ENCODE measurements around the gene TMEM45A.
"Not testable (repeated sequence)": the region's sequence is repeated elsewhere in the genome, so short reads cannot be mapped to it uniquely, and the experiment has no call there.

Gene TMEM45A

DNA sequence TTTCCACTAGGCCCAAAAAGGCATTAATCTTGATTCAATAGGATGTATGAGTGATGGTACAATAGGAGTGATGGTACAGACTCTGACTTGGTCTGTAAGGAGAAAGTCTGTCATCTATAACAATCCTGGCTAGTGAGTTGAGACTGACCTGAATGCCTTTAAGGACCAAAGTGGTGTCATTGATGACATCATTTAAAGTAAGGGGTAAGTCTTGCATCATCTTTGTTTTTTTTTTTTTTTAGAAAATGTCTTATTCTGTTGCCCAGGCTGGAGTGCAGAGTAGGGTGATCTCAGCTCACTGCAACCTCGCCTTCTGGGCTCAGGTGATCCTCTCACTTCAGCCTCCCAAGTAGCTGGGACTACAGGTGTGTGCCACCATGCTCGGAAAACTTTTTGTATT, 5.6 kb upstream of the TMEM45A start:
- no peak for DNase-seq

DNA sequence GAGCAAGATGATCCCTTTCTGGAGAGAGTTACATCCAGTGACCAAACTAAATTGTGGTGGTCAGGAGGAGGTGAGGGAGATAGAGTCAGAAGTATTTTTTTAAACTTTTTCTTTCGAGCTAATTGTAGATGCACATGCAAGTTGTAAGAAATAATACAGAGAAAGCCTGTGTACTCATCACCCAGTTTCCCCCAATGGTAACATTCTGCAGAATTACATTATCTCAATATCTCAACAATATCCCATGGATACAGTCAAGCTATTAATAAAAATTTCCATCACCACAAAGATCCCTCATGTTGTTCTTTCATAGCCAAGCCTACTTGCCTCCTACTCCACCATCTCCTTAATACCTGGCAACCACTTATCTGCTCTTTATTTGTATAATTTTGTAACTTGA, 3.3 kb upstream of the TMEM45A start:
- DNase-seq, result no peak

DNA sequence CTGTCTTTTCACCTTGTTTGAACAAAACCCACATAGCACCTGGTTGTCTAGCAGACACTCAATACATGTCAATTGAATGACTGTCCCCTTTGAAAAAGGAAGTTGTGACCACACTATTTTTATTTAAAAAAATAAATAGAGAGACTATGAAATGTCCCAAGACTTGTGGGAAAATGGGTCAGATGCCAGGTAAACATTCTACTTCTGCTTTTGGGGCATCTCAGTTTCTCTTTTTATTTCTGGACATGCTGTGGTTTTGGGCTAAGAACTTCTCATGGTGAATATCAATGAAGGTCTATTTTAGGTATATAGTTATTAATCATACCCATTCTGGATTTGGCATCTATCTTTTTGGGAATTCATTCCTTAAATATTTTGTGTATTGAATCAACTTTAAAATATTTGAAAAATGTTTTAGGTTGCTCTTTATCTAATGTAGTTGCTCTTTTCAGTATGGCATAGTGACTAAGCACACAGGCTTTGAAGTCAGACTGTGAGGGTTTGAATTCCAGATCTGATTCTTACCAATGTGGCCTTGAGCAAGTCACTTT, 4.4 kb downstream of the TMEM45A start:
- no peak for DNase-seq

DNA sequence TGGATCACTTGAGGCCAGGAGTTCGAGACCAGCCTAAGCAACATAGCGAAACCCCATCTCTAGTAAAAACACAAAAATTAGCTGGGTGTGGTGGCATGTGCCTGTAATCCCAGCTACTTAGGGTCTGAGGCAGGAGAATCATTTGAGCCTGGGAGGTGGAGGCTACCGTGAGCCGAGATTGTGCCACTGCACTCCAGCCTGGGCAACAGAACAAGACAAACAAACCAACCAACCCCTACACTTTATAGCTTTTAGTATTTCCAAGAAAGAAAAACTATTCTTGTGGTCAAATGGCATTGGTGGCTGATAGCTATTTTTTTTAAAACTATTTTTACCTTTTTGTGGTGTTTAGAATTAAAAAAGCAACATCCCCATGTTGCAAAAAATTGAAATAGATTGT, 7.2 kb downstream of the TMEM45A start:
- DNase-seq, result no peak

DNA sequence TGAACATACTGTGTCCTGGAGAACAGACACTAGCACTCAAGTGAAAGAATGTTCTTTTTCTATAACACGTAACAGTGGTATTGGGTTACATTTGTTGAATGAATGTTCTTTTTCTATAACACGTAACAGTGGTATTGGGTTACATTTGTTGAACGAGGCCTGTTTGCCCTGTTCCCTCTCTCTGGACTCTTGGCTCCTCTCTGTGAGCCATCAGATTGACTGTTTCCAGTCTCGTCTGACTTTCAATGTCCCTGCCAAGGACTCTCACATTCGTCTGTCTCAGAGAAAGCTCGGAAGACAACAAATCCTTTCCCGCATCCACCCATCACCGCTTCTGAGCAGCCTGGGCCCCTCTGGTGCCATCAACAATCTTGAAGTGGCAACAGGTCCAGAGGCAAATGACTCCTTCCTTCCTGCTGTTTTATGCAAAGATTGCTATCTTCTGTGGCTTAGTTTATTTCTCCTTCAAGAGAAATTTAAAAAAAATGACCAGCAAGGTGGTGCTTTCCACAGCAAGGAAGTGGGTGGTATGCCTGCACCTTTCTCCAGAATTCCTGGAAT, 8.0 kb downstream of the TMEM45A start:
- DNase-seq, result no peak

DNA sequence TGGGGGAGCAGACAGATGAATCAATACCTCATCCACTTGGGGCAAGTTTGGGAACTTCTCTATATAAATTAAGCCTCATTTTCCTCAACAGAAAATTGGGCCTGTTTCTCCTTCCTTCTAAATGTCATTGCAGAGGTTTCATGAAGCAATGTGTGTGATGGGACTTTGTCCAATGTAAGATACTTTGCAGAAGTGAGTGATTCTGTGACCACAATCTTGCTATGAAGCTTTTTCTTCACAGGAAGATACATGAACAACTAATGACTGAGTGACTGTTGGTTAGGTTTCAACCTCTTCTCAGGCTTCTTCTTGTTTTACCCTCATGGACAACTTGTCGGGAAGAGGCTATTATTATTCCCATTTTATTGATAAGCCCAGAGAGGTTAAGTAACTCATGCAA, 11.0 kb downstream of the TMEM45A start:
- DNase-seq, result no peak

DNA sequence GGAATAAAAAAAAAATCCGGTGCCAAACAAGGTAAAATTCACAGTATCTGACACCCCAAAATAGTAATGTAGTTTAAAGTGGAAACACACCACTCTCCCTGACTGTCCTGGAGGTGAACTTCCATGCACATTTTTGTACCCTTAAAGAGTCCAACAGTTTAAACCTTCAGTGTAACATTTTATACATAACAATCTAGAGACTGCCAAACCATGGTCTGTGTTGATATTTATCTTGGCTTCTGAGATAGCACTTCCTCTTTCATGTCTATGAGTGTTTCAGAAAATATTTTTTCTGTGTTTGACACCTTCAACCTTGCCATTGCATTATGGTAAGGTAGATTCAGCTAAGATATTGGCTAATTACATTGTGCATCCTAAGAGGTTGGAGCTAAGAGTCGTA, 13.9 kb downstream of the TMEM45A start:
- no peak for DNase-seq

DNA sequence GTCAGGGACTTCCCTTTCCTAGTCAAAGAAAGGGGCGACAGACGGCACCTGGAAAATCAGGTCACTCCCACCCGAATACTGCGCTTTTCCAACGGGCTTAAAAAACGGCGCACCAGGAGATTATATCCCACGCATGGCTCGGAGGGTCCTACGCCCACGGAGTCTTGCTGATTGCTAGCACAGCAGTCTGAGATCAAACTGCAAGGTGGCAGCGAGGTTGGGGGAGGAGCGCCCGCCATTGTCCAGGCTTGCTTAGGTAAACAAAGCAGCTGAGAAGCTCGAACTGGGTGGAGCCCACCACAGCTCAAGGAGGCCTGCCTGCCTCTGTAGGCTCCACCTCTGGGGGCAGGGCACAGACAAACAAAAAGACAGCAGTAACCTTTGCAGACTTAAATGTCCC, 17.4 kb downstream of the TMEM45A start:
- not testable (repeated sequence) for DNase-seq

DNA sequence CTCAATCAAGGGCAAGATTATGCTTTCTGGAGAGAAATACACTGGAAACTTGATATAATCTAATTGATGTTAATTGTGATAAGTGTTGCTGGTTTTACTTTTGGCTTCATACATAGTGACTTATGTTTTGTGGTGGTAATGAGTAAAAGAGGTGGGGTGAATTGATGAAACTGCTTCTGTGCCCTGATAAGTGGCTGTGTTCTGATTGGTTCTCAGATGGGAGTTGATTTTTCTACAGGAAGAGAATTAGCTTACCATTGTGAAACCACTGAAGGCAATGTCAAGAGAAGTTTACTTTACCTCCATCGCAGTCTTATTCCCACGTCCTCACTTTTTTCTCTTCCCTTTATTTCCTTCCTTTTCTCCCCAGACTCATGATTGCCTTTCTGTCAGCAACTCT, 23.8 kb downstream of the TMEM45A start:
- DNase-seq, result no peak

DNA sequence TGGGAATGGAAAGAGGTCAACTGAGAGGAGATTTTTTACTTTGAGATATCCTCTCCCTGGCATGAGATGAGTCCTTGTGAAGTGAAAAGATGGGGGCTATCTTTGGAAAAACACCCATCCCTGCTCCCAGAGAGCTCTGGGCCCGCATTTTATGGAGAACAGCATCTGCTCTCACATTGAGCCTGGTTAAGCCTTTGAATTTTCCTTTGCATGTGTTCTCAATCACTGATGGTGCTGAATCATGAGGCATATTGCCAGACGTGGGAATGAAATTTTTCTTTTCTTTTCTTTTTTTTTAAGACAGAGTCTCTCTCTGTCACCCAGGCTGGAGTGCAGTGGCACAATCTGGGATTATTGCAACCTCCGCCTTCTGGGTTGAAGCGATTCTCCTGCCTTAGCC, 24.4 kb downstream of the TMEM45A start:
- DNase-seq, result no peak

DNA sequence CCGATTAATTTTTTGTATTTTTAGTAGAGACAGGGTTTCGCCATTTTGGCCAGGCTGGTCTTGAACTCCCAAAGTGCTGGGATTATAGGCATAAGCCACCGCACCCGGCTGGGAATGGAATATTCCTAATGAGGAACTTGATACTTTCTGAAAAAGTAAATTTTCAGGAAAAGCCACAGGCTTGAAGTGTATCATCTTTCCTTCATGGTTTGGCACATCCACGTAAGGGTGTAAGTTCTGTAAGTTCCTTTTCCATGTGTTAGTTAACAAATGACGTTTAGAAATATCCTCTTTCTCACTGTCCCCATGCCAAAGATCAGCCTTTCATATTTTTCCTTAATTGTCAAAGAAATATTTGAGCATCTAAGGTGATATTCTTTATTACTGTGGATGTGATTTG, 24.9 kb downstream of the TMEM45A start:
- DNase-seq, result no peak

DNA sequence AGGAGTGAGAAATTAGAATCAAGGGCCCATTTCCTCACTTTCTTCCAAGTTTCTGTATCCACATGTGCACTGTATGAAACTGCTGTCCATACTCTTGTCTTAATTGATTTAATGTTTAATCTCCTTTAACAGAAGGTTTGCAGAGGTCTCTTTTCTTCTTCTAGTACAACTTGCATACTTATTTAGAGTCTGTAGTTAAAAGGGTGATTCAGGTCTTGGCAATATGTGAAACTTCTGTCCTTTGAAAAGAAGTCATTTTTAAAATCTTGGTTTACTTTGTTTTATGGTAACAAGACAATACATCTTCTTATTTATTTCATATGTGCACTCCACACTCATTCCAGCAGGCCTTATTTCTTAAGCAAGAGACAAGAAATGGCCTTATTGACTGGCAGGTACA, 25.8 kb downstream of the TMEM45A start:
- DNase-seq, result no peak

DNA sequence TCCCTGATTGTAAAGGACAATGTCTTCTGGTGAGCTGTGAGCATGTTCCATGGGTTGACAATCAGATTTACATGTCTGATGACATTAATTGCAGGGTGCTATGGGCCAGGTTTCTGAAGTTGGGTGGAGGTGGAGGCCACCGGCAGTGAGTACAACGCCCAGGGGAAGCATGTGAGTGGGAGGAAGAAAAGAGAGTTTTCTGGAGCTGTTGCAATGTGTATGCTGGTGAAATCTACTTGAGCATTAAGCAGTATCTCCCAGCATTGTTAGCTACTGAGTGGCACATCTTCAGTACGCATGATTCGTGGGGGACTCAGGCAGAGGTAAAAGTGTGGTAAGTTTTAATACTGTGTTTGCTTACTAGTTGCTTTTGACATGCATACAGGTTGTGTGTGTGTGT, 26.6 kb downstream of the TMEM45A start:
- DNase-seq, result no peak

DNA sequence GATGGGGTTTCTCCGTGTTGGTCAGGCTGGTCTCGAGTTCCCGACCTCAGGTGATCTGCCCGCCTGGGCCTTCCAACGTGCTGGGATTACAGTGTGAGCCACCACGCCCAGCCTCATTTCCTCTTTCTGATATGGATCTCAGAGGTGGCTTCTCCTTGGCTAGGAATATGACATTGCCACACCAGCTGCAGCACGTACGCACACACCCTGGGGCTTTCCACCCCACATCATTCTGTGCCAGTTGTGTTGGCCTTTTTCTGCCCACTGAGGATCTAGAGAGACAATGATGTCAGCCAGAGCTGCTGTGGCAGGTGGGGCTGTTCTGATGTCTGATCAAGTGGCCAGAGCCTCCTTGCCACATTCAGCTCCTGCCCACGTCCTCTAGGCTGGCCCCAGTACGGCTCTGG, 29.0 kb downstream of the TMEM45A start:
- no peak for DNase-seq

DNA sequence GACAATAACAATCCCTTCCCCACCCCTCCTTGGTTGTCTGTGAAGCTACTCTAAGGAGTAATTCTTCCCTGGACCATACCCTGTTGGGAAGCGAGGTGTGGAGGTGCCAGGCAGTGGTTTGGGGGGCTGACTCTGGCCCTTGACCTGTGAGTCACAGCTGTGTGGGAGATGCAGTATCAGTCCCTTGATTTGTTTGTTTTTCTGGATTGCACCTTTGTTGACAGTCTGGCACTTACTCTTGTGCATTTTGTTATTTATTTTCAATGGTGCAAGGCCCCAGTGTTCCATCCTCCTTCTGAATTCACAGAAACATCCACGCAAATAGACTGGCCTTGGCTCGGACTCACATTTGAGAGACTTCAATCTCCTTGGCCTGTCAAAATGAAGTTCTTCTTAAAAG, 29.7 kb downstream of the TMEM45A start:
- DNase-seq, result no peak

DNA sequence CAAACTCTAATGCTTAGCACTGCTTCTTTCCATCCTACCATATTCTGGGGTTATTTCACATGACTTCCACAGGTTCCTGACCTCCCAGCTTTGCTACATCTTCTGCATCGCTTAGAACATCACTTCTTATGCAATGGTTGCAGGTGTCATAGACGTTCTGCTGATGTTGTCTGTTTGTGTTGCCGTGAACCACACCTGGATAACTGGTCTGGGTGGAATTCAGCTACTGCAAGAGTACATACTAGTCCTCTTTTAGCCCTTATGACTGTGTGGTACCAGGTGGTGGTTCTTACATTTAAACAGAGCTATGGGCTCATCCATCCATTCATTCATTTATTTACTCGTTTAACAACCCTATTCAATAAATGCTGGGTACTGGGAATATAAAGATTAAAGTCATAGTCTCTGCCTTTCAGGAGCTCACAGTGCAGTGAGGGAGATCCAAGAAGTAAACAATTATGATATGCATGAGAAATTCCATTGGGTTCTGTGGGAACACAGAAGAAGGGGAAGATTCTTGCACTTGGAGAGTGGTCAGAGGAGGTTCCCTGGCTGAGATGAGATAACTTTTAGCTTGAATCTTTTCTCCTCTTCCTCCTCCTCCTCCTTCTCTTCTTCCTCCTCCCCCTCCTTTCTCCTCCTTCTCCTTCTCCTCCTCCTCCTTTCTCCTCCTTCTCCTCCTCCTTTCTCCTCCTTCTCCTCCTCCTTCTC, 30.8 kb downstream of the TMEM45A start:
- no peak for DNase-seq

DNA sequence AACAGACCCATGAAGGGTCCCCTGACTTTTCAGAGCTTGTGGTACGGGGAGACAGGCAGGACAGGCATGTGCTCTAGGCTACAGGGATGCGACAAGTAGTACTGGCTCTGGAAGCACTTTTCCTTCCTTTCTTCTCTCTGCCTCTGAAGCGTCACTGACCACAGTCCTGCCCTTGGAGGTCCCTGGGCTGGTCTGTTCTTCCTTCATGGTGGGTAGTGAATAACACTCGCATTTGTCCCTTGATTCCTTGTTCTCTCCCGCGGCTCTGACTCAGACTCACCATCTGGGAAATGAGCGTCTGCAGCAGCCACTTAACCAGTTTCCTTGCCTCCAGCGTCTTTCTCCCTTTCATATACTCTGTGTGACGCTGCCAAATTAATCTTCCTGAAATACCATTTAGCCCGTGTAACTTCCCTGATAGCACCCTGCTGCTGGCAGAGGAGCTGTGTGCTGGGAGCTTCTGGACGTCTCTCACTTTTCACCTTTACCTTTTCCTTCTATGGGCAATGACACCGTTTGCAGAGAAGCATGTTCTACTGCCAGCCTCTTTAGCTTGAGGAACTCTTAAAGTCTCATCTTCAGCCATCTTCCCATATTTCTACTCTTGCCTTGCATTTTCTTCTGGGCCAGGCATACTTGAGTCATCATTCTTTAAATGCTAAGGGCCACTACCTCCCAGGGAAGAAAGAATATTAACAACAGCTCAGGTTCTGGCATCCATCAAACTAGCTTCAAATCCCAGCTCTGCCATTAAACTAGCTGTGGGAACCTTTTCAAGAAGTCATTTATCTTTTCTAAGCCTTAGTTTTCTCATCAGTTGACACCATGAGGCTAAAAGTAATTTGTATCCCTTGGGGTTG, 33.6 kb downstream of the TMEM45A start:
- no peak for DNase-seq

DNA sequence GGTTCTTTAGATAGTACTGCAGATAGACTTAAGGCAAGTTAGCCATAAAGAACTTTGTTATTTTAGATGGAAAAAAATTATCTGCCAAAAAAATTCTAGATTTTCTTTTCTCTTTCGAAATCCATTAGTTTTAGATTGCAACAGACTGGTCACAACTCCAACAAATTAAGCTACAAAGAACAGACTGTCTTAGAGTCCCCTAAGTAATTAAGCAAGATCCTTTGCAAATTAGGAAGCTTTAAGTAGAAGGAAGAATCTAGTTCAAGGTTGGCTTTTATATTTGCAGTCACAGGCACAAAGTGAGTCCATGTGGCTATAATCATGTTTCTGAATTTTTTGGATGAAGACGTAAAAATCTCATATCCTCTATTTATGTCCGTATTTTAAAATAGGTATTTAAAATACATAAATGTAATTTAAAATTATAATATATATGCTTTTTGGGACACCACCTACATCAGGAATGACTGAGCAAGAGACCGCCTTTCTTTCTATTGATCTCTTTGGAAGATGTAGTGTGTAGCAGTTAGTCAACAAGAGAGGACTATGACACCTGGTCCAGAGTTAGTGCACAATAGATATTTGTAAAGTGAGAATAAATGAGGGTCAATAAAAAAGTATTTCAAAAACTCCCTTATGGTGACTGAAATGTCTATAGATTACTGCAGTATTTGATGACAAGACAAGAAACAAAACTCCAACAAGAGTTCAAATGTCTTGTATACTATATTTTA, 34.4 kb downstream of the TMEM45A start:
- DNase-seq, result no peak

DNA sequence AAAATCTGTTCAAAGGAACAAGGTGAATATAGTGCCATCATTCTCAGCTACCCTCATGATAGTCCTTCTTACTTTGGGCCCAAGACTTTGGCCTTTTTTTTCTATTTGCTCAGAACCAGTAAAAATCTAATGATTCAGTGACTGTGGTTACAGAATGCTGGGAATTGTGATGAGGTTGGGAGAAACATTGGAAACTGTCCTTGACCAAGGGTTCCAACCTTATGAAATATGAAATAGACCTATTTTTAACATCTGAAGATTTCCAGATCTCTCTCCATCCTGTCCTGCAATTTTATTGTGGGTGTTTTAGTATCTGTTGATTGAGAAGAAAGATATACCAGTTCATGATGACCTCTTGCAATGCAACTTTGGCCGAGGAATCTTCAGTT, 34.9 kb downstream of the TMEM45A start:
- no peak for DNase-seq

DNA sequence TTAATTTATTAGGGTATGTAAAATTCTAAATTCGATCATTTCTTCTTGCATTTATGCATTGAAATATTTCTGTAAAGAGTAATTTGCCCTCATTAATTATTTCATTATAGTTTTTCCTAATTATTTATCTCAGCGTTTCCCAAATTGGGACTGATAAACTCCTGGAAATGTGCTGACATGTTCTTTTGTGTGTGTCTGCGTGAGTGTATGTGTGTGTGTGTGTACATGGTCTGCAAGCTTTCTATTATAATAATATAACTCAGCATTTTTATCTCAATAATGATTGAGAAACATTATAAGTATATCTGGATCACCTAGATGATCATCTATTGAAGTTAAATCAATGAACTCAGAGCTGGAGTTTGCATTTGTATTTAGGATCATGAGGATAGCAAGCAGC, 38.7 kb downstream of the TMEM45A start:
- no peak for DNase-seq

DNA sequence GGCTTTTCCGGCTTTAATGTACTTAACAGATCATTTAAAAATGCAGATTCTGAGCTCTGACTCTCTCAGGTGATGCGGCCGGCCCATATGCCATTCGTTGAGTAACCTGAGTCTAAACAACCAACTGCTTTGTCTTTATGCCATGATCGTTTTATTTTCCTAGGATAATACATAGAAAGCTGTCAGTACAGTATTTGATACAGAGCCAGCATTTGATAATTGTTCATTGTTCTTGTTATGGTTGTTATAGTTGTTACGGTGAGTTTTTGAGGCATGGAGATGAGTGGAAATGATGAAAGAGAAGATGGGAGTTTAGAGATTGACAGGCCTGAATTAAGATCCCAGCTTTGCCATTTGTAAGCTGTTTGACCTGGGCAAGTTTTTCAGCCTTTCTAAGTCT, 40.0 kb downstream of the TMEM45A start:
- DNase-seq, result no peak

DNA sequence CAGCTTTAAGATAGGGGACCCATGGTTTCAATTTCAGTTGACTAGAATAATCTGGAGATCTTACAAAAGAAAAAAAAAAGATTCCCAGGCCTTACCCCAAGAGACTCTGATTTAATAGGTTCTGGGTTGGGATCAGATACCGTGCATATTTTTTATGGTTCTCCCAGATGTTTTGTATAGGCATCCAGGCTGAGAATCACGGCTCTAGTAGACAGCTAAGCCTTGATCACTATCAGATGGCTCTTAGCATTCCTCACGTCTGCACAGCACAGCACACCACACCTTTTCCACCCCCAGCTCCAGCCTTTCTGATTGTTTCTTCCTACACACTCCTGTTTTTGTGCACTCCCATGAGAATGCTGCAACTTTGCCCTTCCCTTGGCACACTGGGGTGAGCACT, 40.8 kb downstream of the TMEM45A start:
- DNase-seq, result no peak

DNA sequence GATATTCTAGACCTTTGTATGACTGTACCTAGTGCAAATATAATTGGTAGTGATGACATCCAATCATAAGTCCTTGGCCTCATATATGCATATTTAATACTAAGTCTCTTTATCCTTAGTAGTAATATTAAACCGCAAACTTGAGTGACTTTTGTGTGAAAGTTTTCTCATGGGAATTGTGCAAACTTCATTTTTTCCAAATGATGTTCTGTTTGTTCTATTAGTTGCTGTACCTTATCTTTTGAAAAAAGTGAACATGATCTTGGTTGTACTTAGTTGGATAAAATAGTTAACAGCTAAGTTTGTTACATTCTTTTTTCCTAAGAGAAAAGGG, 43.2 kb downstream of the TMEM45A start:
- no peak for DNase-seq

Data from NCI-H2029 treated with DMSO at 0.1 percent for 48 hours (cell line).